K562 (cell line): ENCODE measurements around the gene HNRNPU. TPM values are rescaled to one million over a fixed set of nuclear protein-coding genes. Genes with fewer than 3 reads are reported as not detected.

Source experiments
- DPF2 ChIP-seq: fragments of 450-650 bp; IDR thresholded peaks from 2 replicates; pipeline ENCODE4 v1.6.1; 2016
- GTF2B ChIP-seq: IDR thresholded peaks from 2 replicates; pipeline ENCODE4 v1.6.1; 2011; ENCODE audit not compliant: insufficient read length; ENCODE audit errors: extremely low read depth
- KDM2B ChIP-seq: fragments of 250-450 bp; sonication (Bioruptor Pico); IDR thresholded peaks from 2 replicates; pipeline ENCODE4 v1.8.0; 2021; ENCODE audit warnings: mild to moderate bottlenecking, moderate library complexity
- KDM4B ChIP-seq, 2 experiments: fragments of 450-650 bp in 1 of 2; sonication (generic) in 1 of 2; IDR thresholded peaks; 2 replicates each; pipeline ENCODE4 v1.6.1; 2016 to 2017; ENCODE audit warnings: borderline replicate concordance in 2 of 2, antibody characterized with exemption in 1 of 2, low read depth in 1 of 2, mild to moderate bottlenecking in 1 of 2
- LCOR ChIP-seq: sonication (generic); formaldehyde crosslinking; IDR thresholded peaks from 2 replicates; pipeline ENCODE4 v1.8.0; 2022; ENCODE audit warnings: mild to moderate bottlenecking, missing genetic modification reagents
- NCOA6 ChIP-seq: fragments of 450-650 bp; IDR thresholded peaks from 2 replicates; pipeline ENCODE4 v1.6.1; 2017; ENCODE audit warnings: mild to moderate bottlenecking
- NFRKB ChIP-seq: fragments of 450-650 bp; IDR thresholded peaks from 2 replicates; pipeline ENCODE4 v1.6.1; 2016; ENCODE audit warnings: low read depth
- RBM22 ChIP-seq: fragments of 200-400 bp; formaldehyde crosslinking; IDR thresholded peaks from 2 replicates; pipeline ENCODE4 v1.6.1; 2018; ENCODE audit warnings: low read length, low read depth; ENCODE audit not compliant: poor library complexity, severe bottlenecking
- SP1 ChIP-seq: sonication (generic); formaldehyde crosslinking; IDR thresholded peaks from 2 replicates; pipeline ENCODE4 v1.8.1; 2022; ENCODE audit warnings: mild to moderate bottlenecking, missing genetic modification reagents
- TAF7 ChIP-seq: fragments of 450-650 bp; IDR thresholded peaks from 2 replicates; pipeline ENCODE4 v1.6.1; 2016; ENCODE audit warnings: missing genetic modification characterization, missing compliant biosample characterization
- TRIM24 ChIP-seq, 2 experiments: fragments of 450-650 bp; IDR thresholded peaks; 2 replicates each; pipeline ENCODE4 v1.6.1; 2016
- U2AF1 ChIP-seq: fragments of 200-400 bp; formaldehyde crosslinking; optimal IDR thresholded peaks from 2 replicates; pipeline ENCODE3; 2017; ENCODE audit warnings: mild to moderate bottlenecking, low read depth, low read length, moderate library complexity
- VEZF1 ChIP-seq: fragments of 200-800 bp; sonication (Bioruptor generic); IDR thresholded peaks from 2 replicates; pipeline ENCODE4 v1.6.1; 2017; ENCODE audit warnings: missing genetic modification characterization, missing compliant biosample characterization
- ZNF57 ChIP-seq: fragments of 450-650 bp; formaldehyde crosslinking; IDR thresholded peaks from 2 replicates; pipeline ENCODE4 v1.4.0; 2020; ENCODE audit warnings: mild to moderate bottlenecking, moderate library complexity
- ZNF592 ChIP-seq: fragments of 450-650 bp; IDR thresholded peaks from 2 replicates; pipeline ENCODE4 v1.6.1; 2017; ENCODE audit warnings: antibody characterized with exemption, mild to moderate bottlenecking
- ZNF76 ChIP-seq: fragments of 250-450 bp; sonication (Bioruptor Pico); IDR thresholded peaks from 2 replicates; pipeline ENCODE4 v1.4.0; 2020; ENCODE audit warnings: mild to moderate bottlenecking, moderate library complexity, borderline replicate concordance
- polyA plus RNA-seq, 8 experiments: library from polyadenylated mRNA; depleted of rRNA in 4 of 8; stranded (reverse) in 5 of 8; unstranded in 3 of 8; fragments of >200 nt; fragmentation: Nextera tagmentation in 2 of 8; fragmentation: Illumina TruSeq in 1 of 8; extraction: Ambion mirVana in 2 of 8; extraction: Trizol in 1 of 8; gene quantifications; 2 replicates each; pipeline versions ENCODE4 v1.2.1 to v1.2.3, GENCODE V29; 2011 to 2014; ENCODE audit warnings: inconsistent platforms in 1 of 8, missing spikeins in 1 of 8
- total RNA-seq, 7 experiments: library from RNA; depleted of rRNA in 6 of 7; stranded (reverse); fragments of >200 nt in 6 of 7; fragmentation: Illumina TruSeq in 2 of 7; extraction: Trizol in 2 of 7; gene quantifications; 2 replicates each; pipeline versions ENCODE4 v1.2.1 to v1.2.3, GENCODE V29; 2011 to 2021; ENCODE audit warnings: low replicate concordance in 1 of 7
- TF ChIP-seq, protein P1 (sequence below): fragments of 450-650 bp; formaldehyde crosslinking; IDR thresholded peaks from 2 replicates; pipeline ENCODE4 v1.4.0; 2022; ENCODE audit warnings: missing genetic modification characterization
- TF ChIP-seq, protein P2 (sequence below): fragments of 450-650 bp; IDR thresholded peaks from 2 replicates; pipeline ENCODE4 v1.6.1; 2016; ENCODE audit warnings: antibody characterized with exemption

Gene HNRNPU
- total and polyA plus RNA-seq, 9 of the 15 experiments (the other 6 are each of a cell fraction or from before 2014, with no cell fraction given) = 159 to 777 (median 577) TPM

DNA sequence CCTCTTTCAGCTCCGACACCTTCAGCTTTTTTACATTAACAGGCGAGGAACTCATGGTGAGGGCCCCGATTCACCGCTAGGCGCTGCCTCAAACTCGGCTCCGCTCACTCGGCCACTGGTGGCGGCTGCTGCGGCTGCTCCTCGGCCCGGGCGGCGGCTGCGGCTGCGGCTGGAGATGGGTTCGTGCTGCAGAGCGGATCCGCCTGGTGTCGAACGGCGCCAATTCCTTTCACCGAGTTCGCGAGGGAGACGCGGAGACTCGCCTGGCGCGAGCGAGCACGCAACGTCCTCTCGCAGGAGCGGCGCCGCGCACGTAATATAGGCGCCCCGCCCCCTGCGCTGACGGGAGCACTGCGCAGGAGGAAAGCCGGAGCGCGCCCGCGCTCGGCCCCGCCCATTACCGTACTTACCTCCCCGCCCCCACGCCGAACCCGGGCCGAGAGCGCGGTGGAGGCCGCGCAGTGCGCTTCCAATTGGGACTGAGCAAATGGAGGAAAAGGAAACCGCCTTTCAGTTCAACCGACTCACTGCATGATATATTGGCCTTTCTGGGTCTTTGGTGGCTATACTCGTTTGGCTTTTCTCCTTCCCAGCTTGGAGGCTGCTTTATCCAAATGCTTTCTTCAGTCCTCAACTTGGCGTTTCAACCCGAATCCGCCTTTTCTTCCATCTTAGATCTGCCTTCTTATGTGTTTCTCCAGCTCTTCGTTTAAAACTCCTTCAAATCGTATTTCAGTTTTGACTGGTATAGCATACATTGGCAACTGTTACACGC, at the start of gene HNRNPU (continued):
- TF ChIP-seq, protein P1, sequence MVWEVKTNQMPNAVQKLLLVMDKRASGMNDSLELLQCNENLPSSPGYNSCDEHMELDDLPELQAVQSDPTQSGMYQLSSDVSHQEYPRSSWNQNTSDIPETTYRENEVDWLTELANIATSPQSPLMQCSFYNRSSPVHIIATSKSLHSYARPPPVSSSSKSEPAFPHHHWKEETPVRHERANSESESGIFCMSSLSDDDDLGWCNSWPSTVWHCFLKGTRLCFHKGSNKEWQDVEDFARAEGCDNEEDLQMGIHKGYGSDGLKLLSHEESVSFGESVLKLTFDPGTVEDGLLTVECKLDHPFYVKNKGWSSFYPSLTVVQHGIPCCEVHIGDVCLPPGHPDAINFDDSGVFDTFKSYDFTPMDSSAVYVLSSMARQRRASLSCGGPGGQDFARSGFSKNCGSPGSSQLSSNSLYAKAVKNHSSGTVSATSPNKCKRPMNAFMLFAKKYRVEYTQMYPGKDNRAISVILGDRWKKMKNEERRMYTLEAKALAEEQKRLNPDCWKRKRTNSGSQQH (CRISPR knock-in tag) = peak; percentile 36; the same call in 1 of the 2 replicates
- no peak for TF ChIP-seq ZNF76 (CRISPR knock-in tag)
- TF ChIP-seq TRIM24 (IDR thresholded peaks at IDR 0.05) = peak in 1 of 2 experiments; percentile 28; a peak in 2 of 4 replicates
- TF ChIP-seq U2AF1 = peak; percentile 19
- TF ChIP-seq SP1 (CRISPR knock-in tag) = peak; percentile 89; the same call in 1 of the 2 replicates
- TF ChIP-seq LCOR = peak; percentile 85
- TF ChIP-seq GTF2B = peak; percentile 21
- no peak for TF ChIP-seq KDM2B (CRISPR knock-in tag)
- peak; percentile 97 for TF ChIP-seq NFRKB
- peak; percentile 93 for TF ChIP-seq NCOA6
- peak; percentile 22; the same call in 1 of the 2 replicates for TF ChIP-seq ZNF592
- no peak for TF ChIP-seq RBM22
- TF ChIP-seq, protein P2, sequence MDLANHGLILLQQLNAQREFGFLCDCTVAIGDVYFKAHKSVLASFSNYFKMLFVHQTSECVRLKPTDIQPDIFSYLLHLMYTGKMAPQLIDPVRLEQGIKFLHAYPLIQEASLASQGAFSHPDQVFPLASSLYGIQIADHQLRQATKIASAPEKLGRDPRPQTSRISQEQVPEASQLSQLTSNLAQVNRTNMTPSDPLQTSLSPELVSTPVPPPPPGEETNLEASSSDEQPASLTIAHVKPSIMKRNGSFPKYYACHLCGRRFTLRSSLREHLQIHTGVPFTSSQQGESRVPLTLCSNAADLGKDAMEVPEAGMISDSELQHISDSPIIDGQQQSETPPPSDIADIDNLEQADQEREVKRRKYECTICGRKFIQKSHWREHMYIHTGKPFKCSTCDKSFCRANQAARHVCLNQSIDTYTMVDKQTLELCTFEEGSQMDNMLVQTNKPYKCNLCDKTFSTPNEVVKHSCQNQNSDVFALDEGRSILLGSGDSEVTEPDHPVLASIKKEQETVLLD = peak; percentile 98
- peak; percentile 85 for TF ChIP-seq VEZF1 (CRISPR knock-in tag)
- peak; percentile 71 for TF ChIP-seq DPF2
- peak in 1 of 2 experiments; percentile 61; a peak in 1 of 4 replicates for TF ChIP-seq KDM4B (IDR thresholded peaks at IDR 0.05; ENCODE audit: borderline replicate concordance in 2 of 2, low read depth in 1 of 2)
- no peak for TF ChIP-seq ZNF57
- TF ChIP-seq TAF7 (tag) = peak; percentile 90
